Karpas-422 (cell line): ENCODE data around the gene BMPR2. TPM values are rescaled to one million over a fixed set of nuclear protein-coding genes. Genes with fewer than 3 reads are reported as not detected.
"Not testable (repeated sequence)": the region's sequence is repeated elsewhere in the genome, so short reads cannot be mapped to it uniquely, and the experiment has no call there.

Experiments
- DNase-seq: peaks from one replicate; pipeline ENCODE4 v3.0.0-alpha.2; 2015
- H2AFZ ChIP-seq: fragments of 200-600 bp; sonication (generic); 2 replicates; pipeline ENCODE4 v1.6.1; 2014; ENCODE audit warnings: antibody characterized with exemption, low read length, mixed read lengths
- H3K27ac ChIP-seq: fragments of 200-600 bp; sonication (generic); 2 replicates; pipeline ENCODE4 v1.5.1; 2014; ENCODE audit warnings: mild to moderate bottlenecking, low read length, moderate library complexity
- H3K27me3 ChIP-seq: fragments of 200-600 bp; sonication (generic); 2 replicates; pipeline ENCODE4 v1.6.1; 2014; ENCODE audit warnings: low read length, mixed read lengths
- H3K36me3 ChIP-seq: fragments of 200-600 bp; sonication (generic); 2 replicates; pipeline ENCODE4 v1.6.1; 2014; ENCODE audit warnings: low read length, mixed read lengths; ENCODE audit not compliant: insufficient read depth
- H3K4me1 ChIP-seq: fragments of 200-600 bp; sonication (generic); 2 replicates; pipeline ENCODE4 v1.6.1; 2014; ENCODE audit warnings: mild to moderate bottlenecking, low read length, mixed read lengths
- H3K4me2 ChIP-seq: fragments of 200-600 bp; sonication (generic); 2 replicates; pipeline ENCODE4 v1.6.1; 2014; ENCODE audit warnings: low read length, low read depth, mild to moderate bottlenecking; ENCODE audit not compliant: poor library complexity, severe bottlenecking
- H3K4me3 ChIP-seq: fragments of 200-600 bp; sonication (generic); 2 replicates; pipeline ENCODE4 v1.5.1; 2014; ENCODE audit warnings: mild to moderate bottlenecking, antibody characterized with exemption, low read length, mixed read lengths
- H3K79me2 ChIP-seq: fragments of 200-600 bp; sonication (generic); 2 replicates; pipeline ENCODE4 v1.6.1; 2014; ENCODE audit warnings: mild to moderate bottlenecking, low read length, mixed read lengths
- H3K9ac ChIP-seq: fragments of 200-600 bp; sonication (generic); 2 replicates; pipeline ENCODE4 v1.6.0; 2014; ENCODE audit warnings: low read length
- H3K9me2 ChIP-seq: fragments of 200-600 bp; sonication (generic), shearing (Covaris generic); replicated peaks from 2 replicates; pipeline ENCODE4 v1.6.0; 2014; ENCODE audit warnings: mild to moderate bottlenecking, low read length, moderate library complexity; ENCODE audit not compliant: insufficient read depth
- H3K9me3 ChIP-seq: fragments of 300-700, 200-600 bp; sonication (generic); 2 replicates; pipeline ENCODE4 v1.6.1; 2014; ENCODE audit warnings: low read length, mixed read lengths
- H4K20me1 ChIP-seq: fragments of 200-600 bp; sonication (generic); 2 replicates; pipeline ENCODE4 v1.6.1; 2014; ENCODE audit warnings: mild to moderate bottlenecking, antibody characterized with exemption, low read length, low read depth; ENCODE audit not compliant: insufficient read depth
- total RNA-seq: library from RNA; depleted of rRNA; stranded (reverse); fragments of >200 nt; shearing (Covaris generic); gene quantifications from 2 replicates; pipeline ENCODE4 v1.2.3, GENCODE V29; 2014; ENCODE audit warnings: low replicate concordance

BMPR2 gene
- total RNA-seq, 1 experiment from 2014 or later: 4.0 TPM

- H2AFZ ChIP-seq, H4K20me1 ChIP-seq, H3K4me1 ChIP-seq, H3K9me2 ChIP-seq, H3K9me3 ChIP-seq, H3K36me3 ChIP-seq, H3K27me3 ChIP-seq, DNase-seq, H3K4me3 ChIP-seq, H3K27ac ChIP-seq, H3K9ac ChIP-seq, H3K79me2 ChIP-seq, H3K4me2 ChIP-seq: not testable (repeated sequence)
Observed at GRCh38 chr2:202440117-202440516, 64.0 kb downstream of the BMPR2 start.

DNA sequence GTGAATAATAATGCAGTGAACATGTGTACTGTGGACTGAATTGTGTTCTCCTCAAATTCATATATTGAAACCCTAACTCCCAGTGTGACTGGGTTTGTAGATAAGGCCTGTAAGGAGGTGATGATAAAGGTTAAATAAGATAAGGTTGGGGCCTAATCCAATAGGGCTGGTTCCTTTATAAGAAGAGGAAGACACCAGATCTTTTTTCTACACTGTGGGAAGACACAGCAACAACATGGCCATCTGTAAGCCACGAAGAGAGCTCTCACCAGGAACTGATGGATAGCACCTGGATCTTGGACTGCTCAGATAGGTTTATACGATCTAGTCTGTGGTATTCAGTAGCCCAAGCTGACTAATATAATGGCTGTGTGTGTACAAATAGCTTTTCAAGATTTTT lies 66.8 kb downstream of the BMPR2 start:
- H2AFZ ChIP-seq: no peak overlapping the region

DNA sequence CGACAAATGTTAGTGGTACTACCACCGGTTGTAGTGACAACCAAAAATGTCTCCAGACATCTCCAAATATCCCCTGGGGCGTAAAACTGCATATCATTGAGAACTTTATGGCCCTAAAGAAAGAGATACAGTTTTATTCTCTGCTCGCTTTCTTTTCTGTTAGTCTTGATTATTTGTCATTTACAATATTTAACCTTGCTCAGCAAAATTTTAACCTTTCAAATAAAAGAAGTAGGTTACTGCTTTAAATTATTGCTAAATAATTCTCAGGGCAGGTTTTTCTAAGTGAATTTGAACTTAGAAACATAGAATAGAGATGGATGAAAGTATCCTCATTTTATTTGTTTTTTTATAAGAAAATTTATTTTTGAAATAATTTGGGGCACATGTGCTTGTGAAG lies 67.9 kb downstream of the BMPR2 start:
- Histone ChIP-seq H4K20me1 (no peaks in the 10 kb centered on the region), H3K4me1 (no peaks in the 10 kb centered on the region), H3K4me2 (no peak overlapping the region), H3K36me3 (no peaks in the 10 kb centered on the region), H3K27ac (no peak overlapping the region), H3K9ac (no peak overlapping the region), H3K4me3 (no peak overlapping the region), H2AFZ (no peak overlapping the region), H3K9me2 (no peaks in the 10 kb centered on the region), H3K9me3 (no peaks in the 10 kb centered on the region), H3K79me2 (no peaks in the 10 kb centered on the region), H3K27me3 (no peaks in the 10 kb centered on the region)
- DNase-seq: no peak

More for the DNA sequence above, 66.8 kb downstream of the BMPR2 start:
- no peaks in the 10 kb centered on the region for H3K9me2 ChIP-seq
- no peaks in the 10 kb centered on the region for H3K36me3 ChIP-seq
- H3K79me2 ChIP-seq: no peaks in the 10 kb centered on the region
- no peak for DNase-seq
- H3K4me3 ChIP-seq: no peak overlapping the region
- no peaks in the 10 kb centered on the region for H3K4me1 ChIP-seq
- H3K27ac ChIP-seq: no peak overlapping the region
- no peak overlapping the region for H3K9ac ChIP-seq
- H3K9me3 ChIP-seq: no peaks in the 10 kb centered on the region
- H4K20me1 ChIP-seq: no peaks in the 10 kb centered on the region
- no peak overlapping the region for H3K4me2 ChIP-seq
- no peaks in the 10 kb centered on the region for H3K27me3 ChIP-seq

- H3K79me2 ChIP-seq: no peaks in the 10 kb centered on the region
Observed at GRCh38 chr2:202449344-202449743, 73.2 kb downstream of the BMPR2 start.

GRCh38 chr2:202450785-202451184 lies 74.7 kb downstream of the BMPR2 start:
- Histone ChIP-seq H3K4me3 (no peak overlapping the region), H3K4me1 (no peaks in the 10 kb centered on the region), H3K27me3 (no peaks in the 10 kb centered on the region), H3K36me3 (no peaks in the 10 kb centered on the region), H3K9me3 (no peaks in the 10 kb centered on the region), H3K27ac (no peak overlapping the region), H3K9me2 (no peaks in the 10 kb centered on the region), H2AFZ (no peak overlapping the region), H3K4me2 (no peak overlapping the region), H3K79me2 (no peaks in the 10 kb centered on the region), H4K20me1 (no peaks in the 10 kb centered on the region), H3K9ac (no peak overlapping the region)
- DNase-seq: no peak

More at GRCh38 chr2:202449344-202449743, 73.2 kb downstream of the BMPR2 start:
- H3K36me3 ChIP-seq: no peaks in the 10 kb centered on the region
- H3K4me3 ChIP-seq: no peak overlapping the region
- no peak overlapping the region for H3K4me2 ChIP-seq
- no peaks in the 10 kb centered on the region for H3K9me3 ChIP-seq
- no peaks in the 10 kb centered on the region for H3K4me1 ChIP-seq
- no peak for DNase-seq
- no peak overlapping the region for H3K27ac ChIP-seq
- H2AFZ ChIP-seq: no peak overlapping the region
- H3K27me3 ChIP-seq: no peaks in the 10 kb centered on the region
- H4K20me1 ChIP-seq: no peaks in the 10 kb centered on the region
- no peak overlapping the region for H3K9ac ChIP-seq
- H3K9me2 ChIP-seq: no peaks in the 10 kb centered on the region

- Histone ChIP-seq H4K20me1 (no peaks in the 10 kb centered on the region), H3K27me3 (no peaks in the 10 kb centered on the region), H2AFZ (no peak overlapping the region), H3K9me2 (no peaks in the 10 kb centered on the region), H3K9me3 (no peaks in the 10 kb centered on the region), H3K79me2 (no peaks in the 10 kb centered on the region), H3K9ac (no peak overlapping the region), H3K27ac (no peak overlapping the region), H3K4me3 (no peak overlapping the region), H3K4me2 (no peak overlapping the region), H3K4me1 (peaks cover 3% of the 10 kb centered on the region; the same call in 1 of the 2 replicates), H3K36me3 (no peaks in the 10 kb centered on the region)
- DNase-seq: no peak
Observed at GRCh38 chr2:202452744-202453143, 76.6 kb downstream of the BMPR2 start.

DNA sequence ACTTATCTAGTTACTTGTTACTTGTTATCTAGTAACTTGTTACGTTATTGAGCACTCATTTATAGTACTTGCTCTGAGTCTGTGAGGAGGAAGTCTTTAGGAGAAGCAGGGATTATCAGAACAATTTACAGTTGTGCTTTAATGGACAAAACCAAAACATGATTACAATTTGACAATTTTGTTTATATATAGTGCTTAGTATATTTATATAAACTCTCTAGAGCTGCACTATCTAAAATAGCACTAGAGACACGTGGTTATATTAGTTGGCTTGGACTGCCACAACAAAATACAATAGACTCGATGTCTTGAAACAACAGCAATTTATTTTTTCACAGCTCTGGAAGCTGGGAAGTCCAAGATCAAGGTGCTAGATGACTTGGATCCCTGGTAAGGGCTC lies 78.4 kb downstream of the BMPR2 start:
- Histone ChIP-seq H3K4me1 (peaks cover 3% of the 10 kb centered on the region; the same call in 1 of the 2 replicates), H3K79me2 (no peaks in the 10 kb centered on the region)
- no peak for DNase-seq

DNA sequence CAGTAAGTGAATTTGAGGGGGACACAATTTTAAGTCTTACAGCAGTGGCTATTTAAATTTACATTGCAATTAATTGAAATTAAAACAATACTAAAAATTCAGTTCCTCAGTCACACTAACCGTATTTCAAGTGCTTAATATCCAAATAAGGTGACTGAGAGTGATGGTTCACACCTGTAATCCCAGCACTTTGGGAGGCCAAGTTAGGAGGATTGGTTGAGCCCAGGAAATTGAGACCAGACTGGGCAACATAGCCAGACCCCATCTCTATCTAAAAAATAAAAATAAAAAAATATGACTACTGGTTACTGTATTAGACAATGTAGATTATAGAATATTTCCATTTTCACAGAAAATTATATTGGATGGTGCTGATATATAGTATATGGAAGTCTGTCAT lies 79.0 kb downstream of the BMPR2 start:
- Histone ChIP-seq H3K27me3 (no peaks in the 10 kb centered on the region), H3K4me2 (no peak overlapping the region)

More for the DNA sequence above, 78.4 kb downstream of the BMPR2 start:
- Histone ChIP-seq H3K4me2 (no peak overlapping the region), H4K20me1 (no peaks in the 10 kb centered on the region), H3K9me2 (no peaks in the 10 kb centered on the region), H3K9me3 (no peaks in the 10 kb centered on the region), H2AFZ (no peak overlapping the region), H3K27me3 (no peaks in the 10 kb centered on the region), H3K4me3 (no peak overlapping the region), H3K9ac (no peak overlapping the region), H3K27ac (no peak overlapping the region), H3K36me3 (no peaks in the 10 kb centered on the region)

GRCh38 chr2:202460119-202460518 lies 84.0 kb downstream of the BMPR2 start:
- Histone ChIP-seq H3K27ac (no peak overlapping the region), H3K79me2 (no peaks in the 10 kb centered on the region)

More for the DNA sequence above, 79.0 kb downstream of the BMPR2 start:
- Histone ChIP-seq H2AFZ (no peak overlapping the region), H3K9me3 (no peaks in the 10 kb centered on the region), H4K20me1 (no peaks in the 10 kb centered on the region), H3K4me3 (no peak overlapping the region), H3K4me1 (peaks cover 3% of the 10 kb centered on the region; the same call in 1 of the 2 replicates), H3K27ac (no peak overlapping the region), H3K36me3 (no peaks in the 10 kb centered on the region), H3K79me2 (no peaks in the 10 kb centered on the region), H3K9ac (no peak overlapping the region), H3K9me2 (no peaks in the 10 kb centered on the region)
- no peak for DNase-seq

More at GRCh38 chr2:202460119-202460518, 84.0 kb downstream of the BMPR2 start:
- Histone ChIP-seq H3K9ac (no peak overlapping the region), H3K4me3 (no peak overlapping the region), H3K9me3 (no peaks in the 10 kb centered on the region), H4K20me1 (no peaks in the 10 kb centered on the region), H3K9me2 (no peaks in the 10 kb centered on the region), H3K4me2 (no peak overlapping the region), H2AFZ (no peak overlapping the region), H3K36me3 (no peaks in the 10 kb centered on the region), H3K27me3 (no peaks in the 10 kb centered on the region), H3K4me1 (peaks cover 3% of the 10 kb centered on the region; the same call in 1 of the 2 replicates)
- DNase-seq: no peak
